Kidney (tissue), 14 donors: ENCODE measurements around the gene PCSK5. TPM values are rescaled to one million over a fixed set of nuclear protein-coding genes. Genes with fewer than 3 reads are reported as not detected.

Source experiments
- DNase-seq, 5 donors: peaks; one replicate each; pipeline ENCODE4 v3.0.0-alpha.2; 2013 to 2020
- FAIRE-seq: peaks from 2 replicates; lab custom pipeline; 2012; peaks lifted over from hg19 to GRCh38; lab: Jason Lieb, UNC
- H3K27ac ChIP-seq, 2 donors: one replicate each; pipeline ENCODE4 v1.7.0; 2013; ENCODE audit warnings: low read depth in 2 of 2, low read length in 2 of 2, inconsistent platforms in 1 of 2
- H3K27me3 ChIP-seq: one replicate; pipeline ENCODE4 v1.7.1; 2013; ENCODE audit warnings: low read length, inconsistent platforms; ENCODE audit not compliant: control insufficient read depth, insufficient read depth
- H3K36me3 ChIP-seq, 3 donors: one replicate each; pipeline versions ENCODE4 v1.7.0 to v1.7.1; 2013; ENCODE audit warnings: low read length in 3 of 3, control low read depth in 1 of 3, inconsistent platforms in 1 of 3; ENCODE audit not compliant: insufficient read depth in 3 of 3, control insufficient read depth in 2 of 3
- H3K4me1 ChIP-seq, 3 donors: one replicate each; pipeline versions ENCODE4 v1.7.0 to v1.7.1; 2013; ENCODE audit warnings: low read length in 3 of 3, inconsistent platforms in 1 of 3, low read depth in 1 of 3; ENCODE audit not compliant: control insufficient read depth in 2 of 3, insufficient read depth in 2 of 3
- H3K4me3 ChIP-seq, 3 donors: one replicate each; pipeline versions ENCODE4 v1.7.0 to v1.8.1; 2013; ENCODE audit warnings: low read length in 3 of 3, control low read depth in 1 of 3, inconsistent platforms in 1 of 3
- H3K9ac ChIP-seq, 3 donors: one replicate each; pipeline versions ENCODE4 v1.7.0 to v1.7.1; 2013; ENCODE audit warnings: low read length in 3 of 3, control low read depth in 1 of 3, inconsistent platforms in 1 of 3
- H3K9me3 ChIP-seq, 3 donors: one replicate each; pipeline versions ENCODE4 v1.7.0 to v1.7.1; 2013; ENCODE audit warnings: low read length in 3 of 3, control low read depth in 1 of 3, inconsistent platforms in 1 of 3; ENCODE audit not compliant: control insufficient read depth in 2 of 3, insufficient read depth in 1 of 3
- intact Hi-C: fragments of 100-400 bp; cut with DNase I; formaldehyde crosslinking; loops from one replicate; pipeline ENCODE4 v1.11.1; 2022
- polyA plus RNA-seq: library from polyadenylated mRNA; stranded (reverse); fragments of 350-450 nt; fragmentation: Illumina TruSeq; extraction: RNeasy Lipid Tissue Mini Kit (QIAGEN cat#74804); gene quantifications from one replicate; pipeline ENCODE4 v1.2.3, GENCODE V29; 2014; ENCODE audit warnings: low read depth, low replicate concordance; ENCODE audit not compliant: insufficient read depth
- total RNA-seq: library from RNA; stranded (reverse); fragmentation: NEBNext Ultra II Directional; extraction: Animal tissue kit (Norgen Biotek cat#: 25700); gene quantifications from one replicate; pipeline ENCODE4 v1.2.1, GENCODE V29; 2021
- TF ChIP-seq, protein P1 (sequence below): IDR thresholded peaks from 3 replicates; pipeline ENCODE4 v1.5.1; 2012; ENCODE audit warnings: mild to moderate bottlenecking, moderate library complexity, borderline replicate concordance; ENCODE audit not compliant: insufficient read depth; ENCODE audit errors: extremely low read depth
- donor health status: control.
- donor health status: control.
- donor health status: control.
- donor health status: control.
- donor health status: control.
- donor health status: DM: yes; HTN: yes; CAD: no.
- donor health status: Normal renal cell carcinoma (clear cell type).

The PCSK5 gene
- total and polyA plus RNA-seq, 2 donors from 2014 or later: 1.6 to 14.7 TPM

DNA sequence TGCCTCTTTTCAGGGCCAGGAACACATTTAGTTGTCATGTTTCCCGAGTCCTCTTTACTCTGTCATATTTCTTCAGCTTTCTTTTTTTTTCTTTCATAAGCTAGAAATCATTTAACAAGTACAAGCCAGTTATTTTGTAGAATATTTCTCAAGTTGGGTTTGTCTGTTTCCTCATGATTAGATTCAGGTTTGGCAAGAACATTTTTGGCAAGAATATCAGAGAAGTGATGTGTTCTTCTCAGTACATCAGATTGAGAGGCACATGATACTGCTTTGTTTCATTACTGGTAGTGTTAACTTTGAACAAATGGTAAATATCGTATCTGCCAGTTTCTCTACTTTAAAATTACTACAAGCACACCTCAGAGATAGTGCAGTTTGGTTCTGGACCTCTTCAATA is 45.1 kb downstream of the PCSK5 start:
- H3K36me3 ChIP-seq: peaks cover 0 to 3% (median 0%) of the 10 kb centered on the region in 3 donors
- no peaks in the 10 kb centered on the region for H3K27me3 ChIP-seq
- TF ChIP-seq, protein P1, sequence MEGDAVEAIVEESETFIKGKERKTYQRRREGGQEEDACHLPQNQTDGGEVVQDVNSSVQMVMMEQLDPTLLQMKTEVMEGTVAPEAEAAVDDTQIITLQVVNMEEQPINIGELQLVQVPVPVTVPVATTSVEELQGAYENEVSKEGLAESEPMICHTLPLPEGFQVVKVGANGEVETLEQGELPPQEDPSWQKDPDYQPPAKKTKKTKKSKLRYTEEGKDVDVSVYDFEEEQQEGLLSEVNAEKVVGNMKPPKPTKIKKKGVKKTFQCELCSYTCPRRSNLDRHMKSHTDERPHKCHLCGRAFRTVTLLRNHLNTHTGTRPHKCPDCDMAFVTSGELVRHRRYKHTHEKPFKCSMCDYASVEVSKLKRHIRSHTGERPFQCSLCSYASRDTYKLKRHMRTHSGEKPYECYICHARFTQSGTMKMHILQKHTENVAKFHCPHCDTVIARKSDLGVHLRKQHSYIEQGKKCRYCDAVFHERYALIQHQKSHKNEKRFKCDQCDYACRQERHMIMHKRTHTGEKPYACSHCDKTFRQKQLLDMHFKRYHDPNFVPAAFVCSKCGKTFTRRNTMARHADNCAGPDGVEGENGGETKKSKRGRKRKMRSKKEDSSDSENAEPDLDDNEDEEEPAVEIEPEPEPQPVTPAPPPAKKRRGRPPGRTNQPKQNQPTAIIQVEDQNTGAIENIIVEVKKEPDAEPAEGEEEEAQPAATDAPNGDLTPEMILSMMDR: no peak
- intact Hi-C loops: no loop called here
- no peaks in the 10 kb centered on the region for H3K9me3 ChIP-seq
- DNase-seq (no peak), FAIRE-seq (no peak)
- H3K9ac ChIP-seq: no peak overlapping the region
- no peak overlapping the region for H3K27ac ChIP-seq
- H3K4me3 ChIP-seq: no peak overlapping the region
- peaks cover 0 to 7% (median 2%) of the 10 kb centered on the region in 3 donors for H3K4me1 ChIP-seq

- Histone ChIP-seq H3K36me3 (peaks cover 0 to 3% (median 0%) of the 10 kb centered on the region in 3 donors), H3K9me3 (no peaks in the 10 kb centered on the region), H3K9ac (no peak overlapping the region), H3K27me3 (no peaks in the 10 kb centered on the region), H3K4me1 (no peaks in the 10 kb centered on the region), H3K4me3 (no peak overlapping the region), H3K27ac (no peak overlapping the region)
- no peak for FAIRE-seq
- DNase-seq: no peak
- intact Hi-C loops: no loop called here
- TF ChIP-seq, protein P1: no peak
Measured at GRCh38 chr9:75937521-75938258, 47.2 kb downstream of the PCSK5 start.

GRCh38 chr9:75938946-75939345 is 48.5 kb downstream of the PCSK5 start:
- FAIRE-seq (no peak), DNase-seq (no peak)
- H3K9me3 ChIP-seq: no peaks in the 10 kb centered on the region
- TF ChIP-seq, protein P1: no peak
- no peak overlapping the region for H3K4me3 ChIP-seq
- H3K27me3 ChIP-seq: no peaks in the 10 kb centered on the region
- H3K4me1 ChIP-seq: no peaks in the 10 kb centered on the region
- H3K27ac ChIP-seq: no peak overlapping the region
- intact Hi-C loops: no loop called here
- H3K36me3 ChIP-seq: peaks cover 0 to 2% (median 0%) of the 10 kb centered on the region in 3 donors
- no peak overlapping the region for H3K9ac ChIP-seq
